GM12891 (cell line): Measurements from ENCODE around the gene ZBTB7B.

ENCODE experiments used
- DNase-seq: peaks from one replicate; pipeline ENCODE4 v3.0.0; 2011; ENCODE audit warnings: low spot score; ENCODE audit not compliant: insufficient read length
- FAIRE-seq: peaks from 2 replicates; lab custom pipeline; 2011; peaks lifted over from hg19 to GRCh38; lab: Jason Lieb, UNC
- PAX5 ChIP-seq: IDR thresholded peaks from 2 replicates; pipeline ENCODE4 v1.6.1; 2011; ENCODE audit warnings: low read length, moderate library complexity, mild to moderate bottlenecking; ENCODE audit not compliant: insufficient read depth, severe bottlenecking
- POLR2A ChIP-seq: IDR thresholded peaks from 2 replicates; pipeline ENCODE4 v1.6.1; 2011; ENCODE audit warnings: low read depth, low read length, control low read depth
- POLR2AphosphoS5 ChIP-seq: IDR thresholded peaks from 2 replicates; pipeline ENCODE4 v1.6.1; 2011; ENCODE audit warnings: low read depth, low read length, control low read depth
- POU2F2 ChIP-seq: IDR thresholded peaks from 2 replicates; pipeline ENCODE4 v1.6.1; 2011; ENCODE audit warnings: low read depth, mild to moderate bottlenecking, control low read depth, low read length, moderate library complexity
- SPI1 ChIP-seq: IDR thresholded peaks from 2 replicates; pipeline ENCODE4 v1.6.1; 2011; ENCODE audit warnings: low read depth, low read length, control low read depth
- TAF1 ChIP-seq: IDR thresholded peaks from 2 replicates; pipeline ENCODE4 v1.6.1; 2011; ENCODE audit warnings: low read depth, low read length, control low read depth

Gene ZBTB7B

GRCh38 chr1:155044812-155045657 lies 42.4 kb downstream of the ZBTB7B start:
- no peak for DNase-seq
- peak; percentile 69 for FAIRE-seq

GRCh38 chr1:155048449-155049334 lies 46.1 kb downstream of the ZBTB7B start:
- DNase-seq (no peak), FAIRE-seq (no peak)
- TF ChIP-seq PAX5: no peak
- TF ChIP-seq POLR2A: no peak
- no peak for TF ChIP-seq POLR2AphosphoS5
- TF ChIP-seq POU2F2: no peak

More at GRCh38 chr1:155044812-155045657, 42.4 kb downstream of the ZBTB7B start:
- TF ChIP-seq POLR2AphosphoS5 (no peak), PAX5 (no peak), TAF1 (no peak), POLR2A (no peak), POU2F2 (no peak), SPI1 (no peak)

- DNase-seq: no peak
- TF ChIP-seq SPI1: peak; percentile 60
- TF ChIP-seq POLR2A: no peak
- FAIRE-seq: no peak
These were observed 47.3 kb downstream of the ZBTB7B start for GRCh38 chr1:155049651-155050559.

GRCh38 chr1:155050560-155051341 lies 48.1 kb downstream of the ZBTB7B start, which contains the start of gene ADAM15:
Gene ADAM15 (plus strand): TSS chr1:155051316. CDS start chr1:155051387, 71 bp downstream.
- FAIRE-seq (peak; percentile 89), DNase-seq (peak; percentile 99)
- TF ChIP-seq POLR2A: no peak
- no peak for TF ChIP-seq TAF1
- TF ChIP-seq POLR2AphosphoS5: no peak
- TF ChIP-seq SPI1: no peak

- DNase-seq (no peak), FAIRE-seq (no peak)
- TF ChIP-seq POU2F2: no peak
- TF ChIP-seq TAF1: no peak
- no peak for TF ChIP-seq POLR2AphosphoS5
- TF ChIP-seq SPI1: no peak
- TF ChIP-seq POLR2A: no peak
- no peak for TF ChIP-seq PAX5
These were observed 48.8 kb downstream of the ZBTB7B start for GRCh38 chr1:155051342-155051776.

- TF ChIP-seq SPI1 (0 out of 2 replicates have a peak, but pooled peaks have one; percentile 24), PAX5 (no peak)
- FAIRE-seq (no peak), DNase-seq (no peak)
These were observed 49.3 kb downstream of the ZBTB7B start for GRCh38 chr1:155051777-155052398.

GRCh38 chr1:155052439-155053395 lies 50.1 kb downstream of the ZBTB7B start:
- TF ChIP-seq PAX5: no peak
- TF ChIP-seq POU2F2: no peak
- TF ChIP-seq SPI1: no peak
- TF ChIP-seq POLR2A: no peak
- TF ChIP-seq POLR2AphosphoS5: no peak
- TF ChIP-seq TAF1: no peak
- FAIRE-seq (no peak), DNase-seq (no peak)

- DNase-seq (no peak), FAIRE-seq (no peak)
- TF ChIP-seq TAF1 (no peak), POU2F2 (no peak), POLR2A (no peak), SPI1 (no peak)
These were observed 51.0 kb downstream of the ZBTB7B start for GRCh38 chr1:155053531-155054105.
